IMR-90 (cell line): ENCODE data around the gene PIK3C2A. TPM values are rescaled to one million over a fixed set of nuclear protein-coding genes. Genes with fewer than 3 reads are reported as not detected.

ENCODE experiments used
- ATAC-seq: fragments of 200-7000 bp; cut with Tn5 transposase; 2 replicates; pipeline ENCODE4 v1.9.1; 2020; ENCODE audit warnings: low read depth, mild to moderate bottlenecking, moderate library complexity
- BruUV-seq: library from RNA; stranded (reverse); fragments of 400-500 nt; replicated peaks from 2 replicates; lab custom pipeline; 2021; lab: Mats Ljungman, UMichigan
- CTCF ChIA-PET: fragments of 300-600 bp; formaldehyde crosslinking; extraction: SDS; loops from one replicate; lab custom pipeline; 2021; ENCODE audit warnings: antibody characterized with exemption; lab: Yijun Ruan, JAX
- POLR2A ChIA-PET: fragments of 300-600 bp; sonication (Branson Sonifier 250); formaldehyde crosslinking; loops from one replicate; lab custom pipeline; 2022; ENCODE audit warnings: antibody characterized with exemption; ENCODE audit not compliant: unreplicated experiment; lab: Charles Lee
- DNase-seq: peaks from one replicate; pipeline ENCODE4 v3.0.0; 2013
- H2AFZ ChIP-seq: replicated peaks from 2 replicates; pipeline ENCODE3; 2013; ENCODE audit warnings: low read length, mild to moderate bottlenecking; ENCODE audit not compliant: poor library complexity
- H2AK5ac ChIP-seq: 2 replicates; pipeline ENCODE4 v1.6.1; 2013; ENCODE audit warnings: low read depth, low read length, inconsistent platforms
- H2AK9ac ChIP-seq: replicated peaks from 2 replicates; pipeline ENCODE3; 2013; ENCODE audit warnings: mild to moderate bottlenecking, low read depth, low read length, moderate library complexity; ENCODE audit not compliant: poor library complexity
- H2BK120ac ChIP-seq: 2 replicates; pipeline ENCODE4 v1.6.1; 2013; ENCODE audit warnings: low read depth, low read length, inconsistent platforms
- H2BK15ac ChIP-seq: 3 replicates; pipeline ENCODE4 v1.6.1; 2013; ENCODE audit warnings: low read depth, low read length, inconsistent platforms
- H2BK20ac ChIP-seq: 2 replicates; pipeline ENCODE4 v1.6.1; 2013; ENCODE audit warnings: low read depth, mild to moderate bottlenecking, inconsistent platforms, low read length, moderate library complexity
- H2BK5ac ChIP-seq: 2 replicates; pipeline ENCODE4 v1.6.1; 2013; ENCODE audit warnings: mild to moderate bottlenecking, low read depth, low read length, inconsistent platforms; ENCODE audit not compliant: poor library complexity, severe bottlenecking
- H3K14ac ChIP-seq: replicated peaks from 2 replicates; pipeline ENCODE4 v1.6.1; 2013; ENCODE audit warnings: low read depth, low read length, inconsistent platforms
- H3K18ac ChIP-seq: 2 replicates; pipeline ENCODE4 v1.6.1; 2013; ENCODE audit warnings: low read depth, low read length, control low read depth
- H3K23ac ChIP-seq: 2 replicates; pipeline ENCODE4 v1.6.1; 2013; ENCODE audit warnings: low read depth, low read length, inconsistent platforms
- H3K27ac ChIP-seq: 2 replicates; pipeline ENCODE4 v1.5.1; 2013; ENCODE audit warnings: mild to moderate bottlenecking, control low read depth, low read length; ENCODE audit not compliant: insufficient read depth
- H3K27me3 ChIP-seq: 2 replicates; pipeline ENCODE4 v1.6.1; 2013; ENCODE audit warnings: low read length; ENCODE audit not compliant: control insufficient read depth, insufficient read depth
- H3K36me3 ChIP-seq: 2 replicates; pipeline ENCODE4 v1.6.1; 2013; ENCODE audit warnings: low read length, mixed read lengths; ENCODE audit not compliant: control insufficient read depth, insufficient read depth
- H3K4ac ChIP-seq: 2 replicates; pipeline ENCODE4 v1.6.1; 2013; ENCODE audit warnings: low read depth, low read length, inconsistent platforms
- H3K4me1 ChIP-seq: 2 replicates; pipeline ENCODE4 v1.6.1; 2013; ENCODE audit warnings: low read length, mixed read lengths; ENCODE audit not compliant: control insufficient read depth, insufficient read depth
- H3K4me2 ChIP-seq: 2 replicates; pipeline ENCODE4 v1.6.1; 2013; ENCODE audit warnings: low read depth, mild to moderate bottlenecking, control low read depth, low read length, moderate library complexity
- H3K4me3 ChIP-seq: 2 replicates; pipeline ENCODE4 v1.5.1; 2013; ENCODE audit warnings: low read depth, mild to moderate bottlenecking, control low read depth, low read length, moderate library complexity; ENCODE audit not compliant: insufficient read depth
- H3K56ac ChIP-seq: 2 replicates; pipeline ENCODE4 v1.6.1; 2013; ENCODE audit warnings: low read length, inconsistent platforms; ENCODE audit not compliant: insufficient read depth; ENCODE audit errors: extremely low read depth
- H3K79me1 ChIP-seq, 2 experiments: 2 replicates each; pipeline ENCODE4 v1.6.1; 2013; ENCODE audit warnings: low read length in 2 of 2, inconsistent platforms in 1 of 2, low read depth in 1 of 2
- H3K9ac ChIP-seq: 2 replicates; pipeline ENCODE4 v1.6.1; 2013; ENCODE audit warnings: low read depth, low read length, control low read depth
- H3K9me1 ChIP-seq: 2 replicates; pipeline ENCODE4 v1.6.1; 2013; ENCODE audit warnings: low read length, inconsistent platforms; ENCODE audit not compliant: insufficient read depth
- H3K9me3 ChIP-seq: 2 replicates; pipeline ENCODE4 v1.6.1; 2013; ENCODE audit warnings: low read length; ENCODE audit not compliant: control insufficient read depth, insufficient read depth
- H4K20me1 ChIP-seq: 2 replicates; pipeline ENCODE4 v1.6.1; 2013; ENCODE audit warnings: low read length, inconsistent platforms; ENCODE audit not compliant: insufficient read depth
- H4K5ac ChIP-seq: 2 replicates; pipeline ENCODE4 v1.6.1; 2013; ENCODE audit warnings: mild to moderate bottlenecking, low read depth, low read length, control low read depth
- H4K8ac ChIP-seq, 2 experiments: 2 replicates each; pipeline ENCODE4 v1.6.1; 2013; ENCODE audit warnings: low read depth in 2 of 2, low read length in 2 of 2, control low read depth in 1 of 2, inconsistent platforms in 1 of 2
- H4K91ac ChIP-seq: 2 replicates; pipeline ENCODE4 v1.6.1; 2013; ENCODE audit warnings: low read depth, low read length, inconsistent platforms; ENCODE audit not compliant: insufficient read depth
- CHD1 ChIP-seq: IDR thresholded peaks from 2 replicates; pipeline ENCODE4 v1.6.1; 2012; ENCODE audit warnings: low read depth, low read length, improper control_type of control experiment
- NFE2L2 ChIP-seq: fragments of 150-350 bp; IDR thresholded peaks from 2 replicates; pipeline ENCODE4 v1.6.1; 2016; ENCODE audit warnings: low read depth, mild to moderate bottlenecking, low read length
- RAD21 ChIP-seq: IDR thresholded peaks from 2 replicates; pipeline ENCODE4 v1.6.1; 2012; ENCODE audit warnings: low read length, improper control_type of control experiment
- RCOR1 ChIP-seq: IDR thresholded peaks from 2 replicates; pipeline ENCODE4 v1.6.1; 2012; ENCODE audit warnings: mild to moderate bottlenecking, low read length, improper control_type of control experiment; ENCODE audit not compliant: insufficient replicate concordance
- WGBS, 2 experiments: methylation state at CpG; one replicate each; pipeline versions ENCODE4 v1.1.5 to v1.1.7; 2013; ENCODE audit warnings: missing lambda C conversion rate in 2 of 2; ENCODE audit not compliant: insufficient read length in 1 of 2; ENCODE audit errors: extremely low coverage in 2 of 2; 5-methylcytosine and 5-hydroxymethylcytosine counted together
- dilution Hi-C: fragments of 300-500 bp; cut with HindIII; formaldehyde crosslinking; loops from one replicate; pipeline ENCODE4 v1.14.3; 2018; ENCODE audit warnings: low sequenced_read_pairs; ENCODE audit not compliant: unreplicated experiment
- in situ Hi-C: fragments of 300-500 bp; cut with MboI; formaldehyde crosslinking; loops from 3 replicates; pipeline ENCODE4 v1.14.3; 2019; ENCODE audit warnings: low sequenced_read_pairs, inconsistent platforms, mixed read lengths
- intact Hi-C: fragments of 100-400 bp; cut with micrococcal nuclease; formaldehyde crosslinking; loops from 2 replicates; pipeline ENCODE4 v1.10.0; 2022
- polyA plus RNA-seq, 3 experiments: library from polyadenylated mRNA; depleted of rRNA; stranded (reverse); fragments of >200 nt; gene quantifications; 2 replicates each; pipeline ENCODE4 v1.2.3, GENCODE V29; 2012; ENCODE audit warnings: low replicate concordance in 1 of 3
- total RNA-seq: library from RNA; depleted of rRNA; stranded (reverse); fragments of >200 nt; gene quantifications from 2 replicates; pipeline ENCODE4 v1.2.3, GENCODE V29; 2012
- TF ChIP-seq, protein P1 (sequence below): fragments of 150-350 bp; IDR thresholded peaks from 2 replicates; pipeline ENCODE4 v1.6.1; 2017; ENCODE audit warnings: mild to moderate bottlenecking, antibody characterized with exemption, low read length, low read depth

The PIK3C2A gene
- total and polyA plus RNA-seq, 2 of the 4 experiments (the other 2 are of a cell fraction) = 14.6 to 36.6 TPM

DNA sequence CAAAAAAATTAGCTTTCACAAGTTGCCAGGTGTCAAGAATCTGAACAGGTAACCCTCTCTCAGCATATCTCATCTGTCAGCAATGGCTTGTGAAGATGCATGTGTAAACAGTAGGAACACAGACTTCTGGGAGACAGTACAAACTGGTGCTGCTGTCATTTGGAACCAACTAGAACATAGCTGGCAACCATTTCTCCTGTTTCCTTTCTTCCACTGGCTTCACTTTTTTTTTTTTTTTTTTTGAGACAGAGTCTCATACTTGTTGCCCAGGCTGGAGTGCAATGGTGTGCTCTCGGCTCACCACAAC is 2.1 kb upstream of the PIK3C2A start:
- intact Hi-C loops (no loop called here), dilution Hi-C loops (no loop called here), in situ Hi-C loops (no loop called here)
- Histone ChIP-seq H2AK9ac (no peak overlapping the region), H4K5ac (no peak overlapping the region), H3K4me2 (no peak overlapping the region; the same call in 1 of the 2 replicates), H2BK120ac (no peak overlapping the region), H3K9me1 (no peaks in the 10 kb centered on the region), H3K27ac (no peak overlapping the region), H3K4me3 (no peak overlapping the region), H2BK20ac (no peak overlapping the region), H3K36me3 (no peaks in the 10 kb centered on the region; the same call in 1 of the 2 replicates), H2AK5ac (no peak overlapping the region), H2BK5ac (peak overlapping the region; percentile 10), H3K18ac (no peak overlapping the region; the same call in 1 of the 2 replicates), H4K20me1 (no peaks in the 10 kb centered on the region; the same call in 1 of the 2 replicates), H3K56ac (no peak overlapping the region), H4K8ac (peak overlapping the region in 1 of 2 experiments; percentile 71; a peak in 1 of 4 replicates), H3K4me1 (no peaks in the 10 kb centered on the region; the same call in 1 of the 2 replicates), H3K9ac (no peak overlapping the region), H3K23ac (no peak overlapping the region; the same call in 1 of the 2 replicates), H4K91ac (no peak overlapping the region), H3K27me3 (no peaks in the 10 kb centered on the region), H3K4ac (no peak overlapping the region), H2BK15ac (no peak overlapping the region), H3K79me1 (peaks cover 0 to 23% of the 10 kb centered on the region in 2 experiments; a peak in 2 of 4 replicates), H2AFZ (no peak overlapping the region), H3K9me3 (no peaks in the 10 kb centered on the region), H3K14ac (no peak overlapping the region)
- TF ChIP-seq, protein P1, sequence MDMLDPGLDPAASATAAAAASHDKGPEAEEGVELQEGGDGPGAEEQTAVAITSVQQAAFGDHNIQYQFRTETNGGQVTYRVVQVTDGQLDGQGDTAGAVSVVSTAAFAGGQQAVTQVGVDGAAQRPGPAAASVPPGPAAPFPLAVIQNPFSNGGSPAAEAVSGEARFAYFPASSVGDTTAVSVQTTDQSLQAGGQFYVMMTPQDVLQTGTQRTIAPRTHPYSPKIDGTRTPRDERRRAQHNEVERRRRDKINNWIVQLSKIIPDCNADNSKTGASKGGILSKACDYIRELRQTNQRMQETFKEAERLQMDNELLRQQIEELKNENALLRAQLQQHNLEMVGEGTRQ = no peak
- TF ChIP-seq RCOR1 (no peak), NFE2L2 (no peak), CHD1 (no peak), RAD21 (no peak)
- BruUV-seq = no TSS peak
- POLR2A ChIA-PET = no interaction called here
- no CpG with 5 or more reads among the region's 1 CpG for WGBS, 2 experiments
- CTCF ChIA-PET = interaction anchor here (0.7 to 1.8 kb wide), 2 partner anchors 20 to 272 kb away, joined by 4 read pairs; no protein-coding TSS in a partner anchor
- no peak for ATAC-seq
- DNase-seq = no peak
